K562 (cell line): ENCODE measurements around the gene ARHGAP26. TPM values are rescaled to one million over a fixed set of nuclear protein-coding genes. Genes with fewer than 3 reads are reported as not detected.

Source experiments
- CXXC5 ChIP-seq: fragments of 250-450 bp; sonication (Bioruptor Pico); IDR thresholded peaks from 2 replicates; pipeline ENCODE4 v1.8.0; 2022; ENCODE audit warnings: inconsistent platforms, mild to moderate bottlenecking, moderate library complexity
- IFI16 ChIP-seq: fragments of 250-450 bp; sonication (Bioruptor Pico); IDR thresholded peaks from 2 replicates; pipeline ENCODE4 v2.1.2; 2022; ENCODE audit warnings: mild to moderate bottlenecking, inconsistent platforms
- IRF2 ChIP-seq: sonication (generic); formaldehyde crosslinking; IDR thresholded peaks from 2 replicates; pipeline ENCODE4 v1.8.1; 2022; ENCODE audit warnings: mild to moderate bottlenecking, missing genetic modification reagents
- JUN ChIP-seq, 2 experiments: sonication (generic) in 1 of 2; formaldehyde crosslinking in 1 of 2; IDR thresholded peaks; 2 replicates each; pipeline versions ENCODE4 v1.6.1 to v1.8.0; 2012 to 2022; ENCODE audit warnings: borderline replicate concordance in 2 of 2, mild to moderate bottlenecking in 2 of 2, improper control_type of control experiment in 1 of 2, low read depth in 1 of 2, low read length in 1 of 2, missing genetic modification reagents in 1 of 2
- KDM2B ChIP-seq: fragments of 250-450 bp; sonication (Bioruptor Pico); IDR thresholded peaks from 2 replicates; pipeline ENCODE4 v1.8.0; 2021; ENCODE audit warnings: mild to moderate bottlenecking, moderate library complexity
- L3MBTL2 ChIP-seq: fragments of 450-650 bp; IDR thresholded peaks from 2 replicates; pipeline ENCODE4 v1.6.1; 2016; ENCODE audit warnings: mild to moderate bottlenecking, moderate library complexity
- MCM7 ChIP-seq, 2 experiments: fragments of 450-650 bp; IDR thresholded peaks; 2 replicates each; pipeline ENCODE4 v1.6.1; 2016 to 2018
- MIER1 ChIP-seq: fragments of 450-650 bp; IDR thresholded peaks from 2 replicates; pipeline ENCODE4 v1.6.1; 2016; ENCODE audit warnings: antibody characterized with exemption, mild to moderate bottlenecking, low read depth
- NCOA2 ChIP-seq, 2 experiments: fragments of 450-650 bp; IDR thresholded peaks; 2 replicates each; pipeline ENCODE4 v1.6.1; 2018; ENCODE audit warnings: mild to moderate bottlenecking in 2 of 2, moderate library complexity in 1 of 2; ENCODE audit not compliant: partially characterized antibody in 2 of 2
- NONO ChIP-seq, 2 experiments: fragments of 200-400 bp in 1 of 2; fragments of 450-650 bp in 1 of 2; formaldehyde crosslinking in 1 of 2; IDR thresholded peaks; 2 replicates each; pipeline ENCODE4 v1.6.1; 2017; ENCODE audit warnings: low read depth in 2 of 2, mild to moderate bottlenecking in 2 of 2, moderate library complexity in 2 of 2, low read length in 1 of 2
- NR2C1 ChIP-seq, 2 experiments: fragments of 450-650 bp; IDR thresholded peaks; 2 replicates each; pipeline ENCODE4 v1.6.1; 2017; ENCODE audit warnings: mild to moderate bottlenecking in 2 of 2, antibody characterized with exemption in 1 of 2, inconsistent platforms in 1 of 2, missing compliant biosample characterization in 1 of 2, missing genetic modification characterization in 1 of 2
- NR3C1 ChIP-seq: sonication (generic); formaldehyde crosslinking; IDR thresholded peaks from 2 replicates; pipeline ENCODE4 v1.8.1; 2022; ENCODE audit warnings: missing genetic modification reagents
- PRPF4 ChIP-seq: fragments of 200-400 bp; formaldehyde crosslinking; IDR thresholded peaks from one replicate; pipeline ENCODE4 v1.6.1; 2017; ENCODE audit warnings: low read length, low read depth, mild to moderate bottlenecking; ENCODE audit not compliant: insufficient read depth, poor library complexity, severe bottlenecking
- RAD51 ChIP-seq: fragments of 450-650 bp; IDR thresholded peaks from 2 replicates; pipeline ENCODE4 v1.7.1; 2016; ENCODE audit warnings: low read depth, mild to moderate bottlenecking, borderline replicate concordance
- RNF2 ChIP-seq: sonication (generic); IDR thresholded peaks from 2 replicates; pipeline ENCODE4 v1.6.1; 2016
- SMAD2 ChIP-seq: fragments of 150-350 bp; IDR thresholded peaks from 2 replicates; pipeline ENCODE4 v1.6.1; 2014; ENCODE audit warnings: low read depth, mild to moderate bottlenecking, low read length
- SOX6 ChIP-seq: fragments of 450-650 bp; IDR thresholded peaks from 2 replicates; pipeline ENCODE4 v1.6.1; 2014; ENCODE audit warnings: mild to moderate bottlenecking
- ZEB2 ChIP-seq: fragments of 450-650 bp; IDR thresholded peaks from 2 replicates; pipeline ENCODE4 v1.6.1; 2016
- ZNF217 ChIP-seq: sonication (generic); formaldehyde crosslinking; IDR thresholded peaks from 2 replicates; pipeline ENCODE4 v1.8.0; 2022; ENCODE audit warnings: mild to moderate bottlenecking, missing genetic modification reagents
- ZNF551 ChIP-seq: fragments of 250-450 bp; sonication (Bioruptor Pico); IDR thresholded peaks from 2 replicates; pipeline ENCODE4 v1.5.0; 2021; ENCODE audit warnings: mild to moderate bottlenecking, moderate library complexity
- ZNF764 ChIP-seq: fragments of 250-450 bp; sonication (Bioruptor Pico); IDR thresholded peaks from 2 replicates; pipeline ENCODE4 v1.4.0; 2020; ENCODE audit warnings: low read depth, mild to moderate bottlenecking, moderate library complexity
- polyA plus RNA-seq, 8 experiments: library from polyadenylated mRNA; depleted of rRNA in 4 of 8; stranded (reverse) in 5 of 8; unstranded in 3 of 8; fragments of >200 nt; fragmentation: Nextera tagmentation in 2 of 8; fragmentation: Illumina TruSeq in 1 of 8; extraction: Ambion mirVana in 2 of 8; extraction: Trizol in 1 of 8; gene quantifications; 2 replicates each; pipeline versions ENCODE4 v1.2.1 to v1.2.3, GENCODE V29; 2011 to 2014; ENCODE audit warnings: inconsistent platforms in 1 of 8, missing spikeins in 1 of 8
- total RNA-seq, 7 experiments: library from RNA; depleted of rRNA in 6 of 7; stranded (reverse); fragments of >200 nt in 6 of 7; fragmentation: Illumina TruSeq in 2 of 7; extraction: Trizol in 2 of 7; gene quantifications; 2 replicates each; pipeline versions ENCODE4 v1.2.1 to v1.2.3, GENCODE V29; 2011 to 2021; ENCODE audit warnings: low replicate concordance in 1 of 7
- TF ChIP-seq, protein P1 (sequence below): sonication (generic); formaldehyde crosslinking; IDR thresholded peaks from 2 replicates; pipeline ENCODE4 v1.9.0; 2022; ENCODE audit warnings: mild to moderate bottlenecking, missing genetic modification reagents
- TF ChIP-seq, protein P2 (sequence below): fragments of 450-650 bp; formaldehyde crosslinking; IDR thresholded peaks from 2 replicates; pipeline ENCODE4 v1.4.0; 2020; ENCODE audit warnings: mild to moderate bottlenecking, moderate library complexity
- TF ChIP-seq, protein P3 (sequence below): IDR thresholded peaks from 2 replicates; pipeline ENCODE4 v1.6.1; 2011; ENCODE audit not compliant: insufficient read length; ENCODE audit errors: extremely low read depth
- TF ChIP-seq, protein P4 (sequence below): fragments of 450-650 bp; IDR thresholded peaks from 2 replicates; pipeline ENCODE4 v1.6.1; 2016; ENCODE audit warnings: missing biosample characterization, missing genetic modification characterization
- TF ChIP-seq, protein P5 (sequence below): fragments of 250-450 bp; sonication (Bioruptor Pico); IDR thresholded peaks from 2 replicates; pipeline ENCODE4 v1.8.0; 2021; ENCODE audit warnings: moderate library complexity, mild to moderate bottlenecking, inconsistent platforms

Gene ARHGAP26
- total and polyA plus RNA-seq, 9 of the 15 experiments (the other 6 are each of a cell fraction or from before 2014, with no cell fraction given) = 0.13 to 1.1 (median 0.55) TPM

DNA sequence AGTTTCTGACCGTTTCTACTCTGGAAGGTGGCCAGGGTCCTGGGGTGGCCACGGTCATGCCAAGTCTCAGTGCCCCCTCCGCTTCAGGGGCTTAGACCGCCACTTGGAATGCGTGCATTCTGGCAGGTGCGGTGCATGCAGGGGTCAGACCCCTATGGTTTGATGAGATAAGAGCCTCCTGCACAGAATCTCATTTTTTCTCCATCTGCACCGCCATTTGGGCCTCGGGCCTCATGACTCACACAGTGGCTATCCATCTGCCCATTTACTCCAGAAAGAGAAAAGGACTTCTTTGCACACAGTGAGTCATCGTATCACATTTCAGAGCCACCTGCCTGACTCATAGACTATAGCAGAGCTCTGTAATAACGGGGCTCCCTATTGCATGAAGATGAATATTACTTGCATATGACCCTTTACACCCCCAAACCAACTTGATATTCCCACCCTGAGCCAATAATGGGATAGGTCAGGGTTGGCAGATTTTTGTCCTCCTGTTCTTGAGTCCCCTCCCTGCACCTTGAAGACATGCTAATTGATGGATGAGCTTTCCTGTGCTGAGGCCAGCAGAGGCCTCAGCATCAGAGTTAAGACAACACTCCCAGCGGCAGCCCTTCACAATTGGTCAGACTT, 475.9 kb downstream of the ARHGAP26 start (continued):
- TF ChIP-seq PRPF4 = no peak
- TF ChIP-seq RAD51 = no peak
- TF ChIP-seq, protein P1, sequence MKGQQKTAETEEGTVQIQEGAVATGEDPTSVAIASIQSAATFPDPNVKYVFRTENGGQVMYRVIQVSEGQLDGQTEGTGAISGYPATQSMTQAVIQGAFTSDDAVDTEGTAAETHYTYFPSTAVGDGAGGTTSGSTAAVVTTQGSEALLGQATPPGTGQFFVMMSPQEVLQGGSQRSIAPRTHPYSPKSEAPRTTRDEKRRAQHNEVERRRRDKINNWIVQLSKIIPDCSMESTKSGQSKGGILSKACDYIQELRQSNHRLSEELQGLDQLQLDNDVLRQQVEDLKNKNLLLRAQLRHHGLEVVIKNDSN (CRISPR knock-in tag) = 0 out of 2 replicates have a peak, but pooled peaks have one; percentile 18
- TF ChIP-seq, protein P2, sequence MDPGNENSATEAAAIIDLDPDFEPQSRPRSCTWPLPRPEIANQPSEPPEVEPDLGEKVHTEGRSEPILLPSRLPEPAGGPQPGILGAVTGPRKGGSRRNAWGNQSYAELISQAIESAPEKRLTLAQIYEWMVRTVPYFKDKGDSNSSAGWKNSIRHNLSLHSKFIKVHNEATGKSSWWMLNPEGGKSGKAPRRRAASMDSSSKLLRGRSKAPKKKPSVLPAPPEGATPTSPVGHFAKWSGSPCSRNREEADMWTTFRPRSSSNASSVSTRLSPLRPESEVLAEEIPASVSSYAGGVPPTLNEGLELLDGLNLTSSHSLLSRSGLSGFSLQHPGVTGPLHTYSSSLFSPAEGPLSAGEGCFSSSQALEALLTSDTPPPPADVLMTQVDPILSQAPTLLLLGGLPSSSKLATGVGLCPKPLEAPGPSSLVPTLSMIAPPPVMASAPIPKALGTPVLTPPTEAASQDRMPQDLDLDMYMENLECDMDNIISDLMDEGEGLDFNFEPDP (CRISPR knock-in tag) = no peak
- TF ChIP-seq, protein P3, sequence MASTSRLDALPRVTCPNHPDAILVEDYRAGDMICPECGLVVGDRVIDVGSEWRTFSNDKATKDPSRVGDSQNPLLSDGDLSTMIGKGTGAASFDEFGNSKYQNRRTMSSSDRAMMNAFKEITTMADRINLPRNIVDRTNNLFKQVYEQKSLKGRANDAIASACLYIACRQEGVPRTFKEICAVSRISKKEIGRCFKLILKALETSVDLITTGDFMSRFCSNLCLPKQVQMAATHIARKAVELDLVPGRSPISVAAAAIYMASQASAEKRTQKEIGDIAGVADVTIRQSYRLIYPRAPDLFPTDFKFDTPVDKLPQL = no peak
- TF ChIP-seq, protein P4, sequence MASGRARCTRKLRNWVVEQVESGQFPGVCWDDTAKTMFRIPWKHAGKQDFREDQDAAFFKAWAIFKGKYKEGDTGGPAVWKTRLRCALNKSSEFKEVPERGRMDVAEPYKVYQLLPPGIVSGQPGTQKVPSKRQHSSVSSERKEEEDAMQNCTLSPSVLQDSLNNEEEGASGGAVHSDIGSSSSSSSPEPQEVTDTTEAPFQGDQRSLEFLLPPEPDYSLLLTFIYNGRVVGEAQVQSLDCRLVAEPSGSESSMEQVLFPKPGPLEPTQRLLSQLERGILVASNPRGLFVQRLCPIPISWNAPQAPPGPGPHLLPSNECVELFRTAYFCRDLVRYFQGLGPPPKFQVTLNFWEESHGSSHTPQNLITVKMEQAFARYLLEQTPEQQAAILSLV (tag) = no peak
- TF ChIP-seq SMAD2 = no peak
- no peak for TF ChIP-seq NCOA2 (IDR thresholded peaks at IDR 0.05; ENCODE audit: partially characterized antibody in 2 of 2)
- 0 out of 2 replicates have a peak, but pooled peaks have one; percentile 32 for TF ChIP-seq RNF2
- no peak for TF ChIP-seq MCM7 (IDR thresholded peaks at IDR 0.05)
- TF ChIP-seq ZNF217 (CRISPR knock-in tag) = no peak
- TF ChIP-seq L3MBTL2 = peak; percentile 75; the same call in 1 of the 2 replicates
- TF ChIP-seq, protein P5, sequence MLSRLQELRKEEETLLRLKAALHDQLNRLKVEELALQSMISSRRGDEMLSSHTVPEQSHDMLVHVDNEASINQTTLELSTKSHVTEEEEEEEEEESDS (CRISPR knock-in tag) = no peak
- TF ChIP-seq ZNF764 (CRISPR knock-in tag) = no peak
- no peak for TF ChIP-seq IFI16
- no peak for TF ChIP-seq NR2C1 (IDR thresholded peaks at IDR 0.05)
- peak; percentile 67 for TF ChIP-seq NR2C1 (tag; IDR thresholded peaks at IDR 0.05)
- no peak for TF ChIP-seq KDM2B
- TF ChIP-seq NR3C1 (CRISPR knock-in tag) = no peak
- TF ChIP-seq CXXC5 (CRISPR knock-in tag) = peak; percentile 55
- peak; percentile 99 for TF ChIP-seq JUN (IDR thresholded peaks at IDR 0.05; ENCODE audit: borderline replicate concordance, low read depth, low read length)
- TF ChIP-seq JUN (CRISPR knock-in tag; IDR thresholded peaks at IDR 0.05; ENCODE audit: borderline replicate concordance) = 0 out of 2 replicates have a peak, but pooled peaks have one; percentile 44
- TF ChIP-seq NONO (IDR thresholded peaks at IDR 0.05; ENCODE audit: low read depth in 2 of 2, low read length in 1 of 2) = no peak
- no peak for TF ChIP-seq ZNF551
- TF ChIP-seq MIER1 = no peak
- TF ChIP-seq SOX6 = peak; percentile 32; the same call in 1 of the 2 replicates
- peak; percentile 85; the same call in 1 of the 2 replicates for TF ChIP-seq ZEB2
- TF ChIP-seq IRF2 (CRISPR knock-in tag) = no peak
